Nephron (organoid): ENCODE results near the gene HOOK2.

Experiments
- H3K27ac Mint-ChIP-seq, 3 experiments: 2 replicates each; pipeline ENCODE4 v1.8.0; 2020; ENCODE audit warnings: mixed read lengths in 3 of 3, mild to moderate bottlenecking in 2 of 3, moderate library complexity in 1 of 3
- H3K27me3 Mint-ChIP-seq: 2 replicates; pipeline ENCODE4 v1.8.0; 2021; ENCODE audit warnings: low read depth, mild to moderate bottlenecking, moderate library complexity, mixed read lengths
- H3K36me3 Mint-ChIP-seq: 2 replicates; pipeline ENCODE4 v1.8.0; 2020; ENCODE audit warnings: low read depth, mixed read lengths
- H3K4me1 Mint-ChIP-seq: 2 replicates; pipeline ENCODE4 v1.8.0; 2020; ENCODE audit warnings: mixed read lengths
- H3K4me3 Mint-ChIP-seq, 3 experiments: 2 replicates each; pipeline ENCODE4 v1.8.0; 2020; ENCODE audit warnings: mild to moderate bottlenecking in 3 of 3, mixed read lengths in 3 of 3, moderate library complexity in 2 of 3
- H3K9me3 Mint-ChIP-seq: 2 replicates; pipeline ENCODE4 v1.8.0; 2020; ENCODE audit warnings: mixed read lengths
- TF ChIP-seq, protein P1 (sequence below), 3 experiments: fragments of 200-600 bp; sonication (generic); IDR thresholded peaks; one replicate each; pipeline ENCODE4 v1.5.0; 2021; ENCODE audit warnings: antibody characterized with exemption in 3 of 3; ENCODE audit not compliant: unreplicated experiment in 3 of 3

HOOK2 gene

DNA sequence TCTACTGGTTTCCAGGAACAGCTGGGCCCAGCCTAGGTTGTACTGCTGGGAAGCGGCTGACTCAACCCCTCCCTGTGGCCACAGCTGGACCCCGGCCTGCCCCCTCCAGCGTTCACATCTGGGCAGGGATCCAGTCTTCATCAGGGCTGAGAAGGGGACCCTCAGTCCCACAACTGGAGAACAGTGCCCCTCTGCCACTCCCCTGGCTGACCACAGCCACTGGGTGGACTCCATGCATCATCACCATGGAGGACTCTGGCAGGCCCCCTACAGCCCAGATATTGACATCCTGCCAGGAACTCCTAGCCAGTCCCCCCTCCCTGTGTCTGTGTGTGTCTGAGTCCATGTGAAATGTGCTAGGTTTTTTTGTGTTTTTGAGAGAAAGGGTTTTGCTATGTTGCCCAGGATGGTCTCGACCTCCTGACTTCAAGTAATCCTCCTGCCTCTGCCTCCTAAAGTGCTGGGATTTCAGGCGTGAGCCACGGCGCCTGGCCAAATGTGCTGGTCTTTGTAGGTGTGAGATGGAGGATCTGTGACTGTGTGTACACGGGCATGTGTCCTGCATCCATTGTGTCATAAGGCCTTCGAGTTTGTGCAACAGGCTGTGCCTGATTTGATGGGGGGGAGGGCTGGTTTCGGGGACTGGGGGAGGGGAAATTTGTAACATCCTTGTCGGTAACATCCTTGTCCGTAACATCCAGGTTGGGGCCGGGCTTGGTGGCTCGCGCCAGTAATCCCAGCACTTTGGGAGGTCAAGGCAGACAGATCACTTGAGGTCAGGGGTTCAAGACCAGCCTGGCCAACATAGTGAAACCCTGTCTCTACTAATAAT, 4.0 kb upstream of the HOOK2 start:
- Mint-ChIP-seq H3K4me1 (peaks cover 30% of the 10 kb centered on the region), H3K36me3 (no peaks in the 10 kb centered on the region), H3K27ac (peak overlapping the region; percentile 99 to 100 (median 99)), H3K27me3 (no peaks in the 10 kb centered on the region), H3K4me3 (peak overlapping the region; percentile 81 to 91 (median 88)), H3K9me3 (no peaks in the 10 kb centered on the region)
- TF ChIP-seq, protein P1, sequence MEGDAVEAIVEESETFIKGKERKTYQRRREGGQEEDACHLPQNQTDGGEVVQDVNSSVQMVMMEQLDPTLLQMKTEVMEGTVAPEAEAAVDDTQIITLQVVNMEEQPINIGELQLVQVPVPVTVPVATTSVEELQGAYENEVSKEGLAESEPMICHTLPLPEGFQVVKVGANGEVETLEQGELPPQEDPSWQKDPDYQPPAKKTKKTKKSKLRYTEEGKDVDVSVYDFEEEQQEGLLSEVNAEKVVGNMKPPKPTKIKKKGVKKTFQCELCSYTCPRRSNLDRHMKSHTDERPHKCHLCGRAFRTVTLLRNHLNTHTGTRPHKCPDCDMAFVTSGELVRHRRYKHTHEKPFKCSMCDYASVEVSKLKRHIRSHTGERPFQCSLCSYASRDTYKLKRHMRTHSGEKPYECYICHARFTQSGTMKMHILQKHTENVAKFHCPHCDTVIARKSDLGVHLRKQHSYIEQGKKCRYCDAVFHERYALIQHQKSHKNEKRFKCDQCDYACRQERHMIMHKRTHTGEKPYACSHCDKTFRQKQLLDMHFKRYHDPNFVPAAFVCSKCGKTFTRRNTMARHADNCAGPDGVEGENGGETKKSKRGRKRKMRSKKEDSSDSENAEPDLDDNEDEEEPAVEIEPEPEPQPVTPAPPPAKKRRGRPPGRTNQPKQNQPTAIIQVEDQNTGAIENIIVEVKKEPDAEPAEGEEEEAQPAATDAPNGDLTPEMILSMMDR (IDR thresholded peaks at IDR 0.05; ENCODE audit: unreplicated experiment in 3 of 3), result no peak

DNA sequence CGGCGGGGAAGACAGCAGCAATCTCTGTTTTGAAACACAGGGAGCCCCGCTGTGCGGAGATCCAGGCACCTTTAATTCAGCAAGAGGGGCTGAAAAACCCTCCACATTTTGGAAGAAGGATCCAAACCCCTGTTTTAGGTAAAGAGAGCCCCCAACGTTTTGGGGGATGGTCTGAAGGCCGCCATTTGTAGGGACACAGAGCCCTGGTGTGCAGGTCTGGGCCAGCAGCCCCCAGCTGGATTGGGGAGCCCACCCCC, 3.5 kb upstream of the HOOK2 start:
- Mint-ChIP-seq H3K4me3 (peak overlapping the region; percentile 86 to 91 (median 88)), H3K9me3 (no peaks in the 10 kb centered on the region), H3K27ac (peak overlapping the region; percentile 99 to 100 (median 99)), H3K27me3 (no peaks in the 10 kb centered on the region), H3K4me1 (peaks cover 32% of the 10 kb centered on the region), H3K36me3 (no peaks in the 10 kb centered on the region)
- TF ChIP-seq, protein P1 (IDR thresholded peaks at IDR 0.05; ENCODE audit: unreplicated experiment in 3 of 3), result no peak

DNA sequence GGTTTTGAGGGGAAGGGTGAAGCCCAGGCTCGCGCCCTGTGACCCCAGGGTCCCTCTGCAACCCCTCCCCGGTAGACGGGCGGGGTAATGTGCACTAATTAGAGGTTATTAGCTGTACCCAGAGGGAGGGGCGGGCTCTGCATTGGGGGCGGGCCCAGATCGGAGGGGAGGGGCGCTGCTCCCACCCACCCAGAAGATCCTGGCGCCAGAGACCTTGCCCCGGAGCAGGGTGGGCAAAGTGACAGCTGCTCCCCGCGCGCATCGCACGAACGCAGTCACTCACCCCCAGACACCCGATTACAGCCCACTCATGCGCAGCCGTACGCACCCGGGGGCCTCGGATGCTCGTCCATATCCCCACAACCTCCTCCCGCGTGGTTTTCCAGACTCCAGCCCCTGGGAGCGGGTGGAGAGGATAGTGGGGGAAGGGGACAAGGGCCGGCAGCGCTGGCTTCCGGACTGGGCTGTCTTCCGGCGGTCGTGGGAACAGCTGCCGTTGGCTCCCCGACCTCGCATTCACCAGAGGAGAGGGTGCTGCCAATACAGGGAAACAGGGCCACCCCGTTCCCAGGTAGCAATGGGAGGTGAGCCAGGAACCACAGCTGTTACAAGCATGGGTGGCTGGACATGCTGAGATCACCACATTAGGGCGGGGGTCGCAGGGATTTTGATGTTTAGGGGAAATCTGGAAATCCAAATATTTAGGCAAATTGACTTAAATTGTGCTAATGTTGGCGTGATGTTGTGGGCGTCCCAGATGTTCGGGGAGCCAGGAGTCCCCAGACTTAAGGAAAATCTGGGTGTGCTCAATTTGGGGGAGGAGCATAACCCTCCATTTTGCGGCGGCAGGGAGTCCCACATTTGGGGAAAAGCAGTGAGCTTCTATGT, 2.9 kb upstream of the HOOK2 start:
- peaks cover 33% of the 10 kb centered on the region for H3K4me1 Mint-ChIP-seq
- no peaks in the 10 kb centered on the region for H3K36me3 Mint-ChIP-seq
- H3K4me3 Mint-ChIP-seq, result peak overlapping the region; percentile 86 to 91 (median 88)
- no peaks in the 10 kb centered on the region for H3K9me3 Mint-ChIP-seq
- no peaks in the 10 kb centered on the region for H3K27me3 Mint-ChIP-seq
- peak overlapping the region; percentile 99 to 100 (median 99) for H3K27ac Mint-ChIP-seq
- TF ChIP-seq, protein P1 (IDR thresholded peaks at IDR 0.05; ENCODE audit: unreplicated experiment in 3 of 3), result no peak

DNA sequence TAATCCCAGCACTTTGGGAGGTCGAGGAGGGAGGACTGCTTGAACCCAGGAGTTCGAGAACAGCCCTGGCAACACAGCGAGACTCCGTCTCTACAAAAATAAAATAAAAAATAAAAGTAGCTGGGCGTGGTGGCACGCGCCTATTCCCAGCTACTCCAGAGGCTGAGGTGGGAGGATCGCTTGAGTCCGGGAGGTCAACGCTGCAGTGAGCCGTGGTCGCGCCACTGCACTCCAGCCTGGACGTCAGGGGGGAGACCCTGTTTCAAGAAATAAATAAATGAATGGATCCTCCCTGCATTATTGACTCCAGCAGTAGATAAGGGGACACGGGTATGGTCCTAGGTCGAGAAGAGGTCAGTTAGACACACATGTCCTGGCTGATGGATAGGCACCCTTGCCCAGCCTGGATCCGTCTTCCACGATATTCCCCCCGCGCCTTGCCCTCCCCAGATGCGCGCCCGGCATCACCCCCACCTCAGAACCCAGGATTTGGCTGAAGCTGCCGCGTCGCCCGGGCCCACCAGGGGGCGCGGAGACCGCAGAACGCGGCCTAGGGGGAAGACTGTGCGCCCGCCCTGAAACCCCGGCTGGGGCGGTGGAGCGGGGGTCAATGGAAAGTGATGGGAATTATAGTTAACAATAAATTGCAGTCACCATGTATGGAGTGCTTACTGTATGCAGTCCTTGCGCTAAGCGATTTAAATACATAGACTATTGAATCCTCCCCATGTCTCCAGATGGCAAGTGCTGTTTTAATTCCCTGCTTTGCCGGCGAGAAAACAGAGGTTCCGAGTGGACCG, 2.1 kb upstream of the HOOK2 start:
- Mint-ChIP-seq H3K4me1 (peaks cover 33% of the 10 kb centered on the region), H3K27ac (peak overlapping the region; percentile 99 to 100 (median 99)), H3K9me3 (no peaks in the 10 kb centered on the region), H3K36me3 (no peaks in the 10 kb centered on the region), H3K4me3 (peak overlapping the region; percentile 86 to 91 (median 88)), H3K27me3 (no peaks in the 10 kb centered on the region)
- TF ChIP-seq, protein P1 (IDR thresholded peaks at IDR 0.05; ENCODE audit: unreplicated experiment in 3 of 3), result peak; percentile 96 to 99 (median 96)

DNA sequence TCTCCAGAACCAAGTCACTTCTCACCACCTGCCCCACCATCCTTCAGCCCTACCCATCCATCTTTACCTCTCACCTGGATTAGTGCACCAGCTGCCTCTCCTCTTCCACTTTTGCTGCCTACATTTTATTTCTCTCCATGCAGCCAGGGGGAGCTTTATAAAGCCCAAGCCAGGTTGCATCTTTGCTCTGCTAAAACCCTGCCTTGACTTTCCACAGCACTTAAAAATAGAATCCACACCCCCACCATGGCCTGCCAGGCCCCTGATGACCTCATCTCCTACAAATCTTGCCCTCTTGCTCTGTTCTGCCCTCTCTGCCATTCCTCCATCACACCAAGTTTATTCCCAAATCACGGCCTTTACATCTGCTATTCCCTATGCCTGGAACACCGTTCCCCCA, 1.8 kb downstream of the HOOK2 start:
- peaks cover 4% of the 10 kb centered on the region for H3K27me3 Mint-ChIP-seq
- no peaks in the 10 kb centered on the region for H3K9me3 Mint-ChIP-seq
- TF ChIP-seq, protein P1 (IDR thresholded peaks at IDR 0.05; ENCODE audit: unreplicated experiment in 3 of 3), result peak in 2 of 3 experiments; percentile 21 to 27
- peak overlapping the region in 2 of 3 experiments; percentile 34 to 45 for H3K27ac Mint-ChIP-seq
- no peaks in the 10 kb centered on the region for H3K36me3 Mint-ChIP-seq
- H3K4me1 Mint-ChIP-seq, result peaks cover 27% of the 10 kb centered on the region
- H3K4me3 Mint-ChIP-seq, result peak overlapping the region; percentile 58 to 76 (median 72)
